Amygdala (tissue), 56 donors: ENCODE results near the gene ZNF579.
A peak's percentile ranks its signal among the peaks of the same experiment; 100 is the strongest.

Experiments used
- DNase-seq, 56 donors: peaks; one replicate each; lab custom pipeline; 2025; lab: John Stamatoyannopoulos, UW

Gene ZNF579

GRCh38 chr19:55580628-55581144 is at the start of gene ZNF579:
Gene ZNF579 (minus strand): TSS chr19:55580848. CDS start chr19:55579639, 1,209 bp downstream.
- peak; percentile 7 to 93 (median 83) for DNase-seq

- no peak for DNase-seq
Measured at GRCh38 chr19:55626350-55626749, 45.7 kb upstream of the ZNF579 start.

GRCh38 chr19:55625004-55625326 is 44.3 kb upstream of the ZNF579 start:
- DNase-seq, result no peak

- peak; percentile 26 to 97 (median 89) for DNase-seq
Measured at GRCh38 chr19:55624109-55625003, 43.7 kb upstream of the ZNF579 start, which contains the start of gene ZNF784. Gene ZNF784 (minus strand): TSS chr19:55624566. CDS start chr19:55624561, 5 bp downstream.

GRCh38 chr19:55623561-55623960 is 42.9 kb upstream of the ZNF579 start:
- DNase-seq, result no peak

GRCh38 chr19:55623130-55623529 is 42.5 kb upstream of the ZNF579 start:
- no peak for DNase-seq

- DNase-seq, result no peak
Measured at GRCh38 chr19:55622242-55622969, 41.8 kb upstream of the ZNF579 start.

GRCh38 chr19:55621673-55622231 is 41.1 kb upstream of the ZNF579 start:
- no peak for DNase-seq

GRCh38 chr19:55621205-55621672 is 40.6 kb upstream of the ZNF579 start:
- no peak for DNase-seq

- DNase-seq, result no peak
Measured at GRCh38 chr19:55620410-55621204, 40.0 kb upstream of the ZNF579 start.

- DNase-seq, result no peak
Measured at GRCh38 chr19:55619286-55619685, 38.6 kb upstream of the ZNF579 start.

GRCh38 chr19:55618426-55618825 is 37.8 kb upstream of the ZNF579 start:
- no peak for DNase-seq

GRCh38 chr19:55617426-55617825 is 36.8 kb upstream of the ZNF579 start:
- no peak for DNase-seq

GRCh38 chr19:55616395-55616875 is 35.8 kb upstream of the ZNF579 start:
- no peak for DNase-seq

- DNase-seq, result no peak
Measured at GRCh38 chr19:55615543-55616394, 35.1 kb upstream of the ZNF579 start.

- no peak for DNase-seq
Measured at GRCh38 chr19:55614711-55615542, 34.3 kb upstream of the ZNF579 start.

GRCh38 chr19:55613930-55614710 is 33.5 kb upstream of the ZNF579 start:
- no peak for DNase-seq
